Fibroblast of lung (primary cell): Measurements from ENCODE around the gene C15orf39.

ENCODE experiments used
- CTCF ChIP-seq, 2 donors: IDR thresholded peaks in 1 of 2; conservative IDR thresholded peaks in 1 of 2; 1 replicate in 1 of 2; 2 replicates in 1 of 2; pipeline ENCODE4 v1.5.1; 2011 to 2012; ENCODE audit warnings: low read length in 2 of 2, control low read depth in 1 of 2, inconsistent platforms in 1 of 2, low read depth in 1 of 2, mild to moderate bottlenecking in 1 of 2
- EZH2 ChIP-seq: IDR thresholded peaks from 2 replicates; pipeline ENCODE4 v1.5.1; 2012; ENCODE audit warnings: low read length, control low read depth, mild to moderate bottlenecking; ENCODE audit errors: missing control alignments

GRCh38 chr15:75156326-75157215 lies 45.1 kb upstream of the C15orf39 start:
- TF ChIP-seq EZH2 (no peak), CTCF (conservative IDR thresholded peaks at IDR 0.05 in 1 of 2, IDR thresholded peaks at IDR 0.05 in 1 of 2; ENCODE audit: low read depth in 1 of 2, low read length in 2 of 2) (no peak)
